ENCODE data around the gene PCDHGA1.

GRCh38 chr5:141409598-141410306 is 79.4 kb downstream of the PCDHGA1 start:
- TF ChIP-seq POLR2A (IDR thresholded peaks at IDR 0.05) (no peak), CTCF (IDR thresholded peaks at IDR 0.05 in 4 of 5, conservative IDR thresholded peaks at IDR 0.05 in 1 of 5) (no peak)
